PC-3 (cell line): ENCODE results near the gene CA5B.

ENCODE experiments used
- CTCF ChIP-seq: fragments of 300-600 bp; sonication (generic); conservative IDR thresholded peaks from 2 replicates; pipeline ENCODE4 v1.5.1; 2017; ENCODE audit warnings: antibody characterized with exemption, low read depth, mild to moderate bottlenecking, low read length
- EZH2 ChIP-seq: fragments of 300-600 bp; sonication (generic); IDR thresholded peaks from one replicate; pipeline ENCODE4 v1.6.1; 2017; ENCODE audit warnings: antibody characterized with exemption, mild to moderate bottlenecking, low read length; ENCODE audit not compliant: unreplicated experiment

DNA sequence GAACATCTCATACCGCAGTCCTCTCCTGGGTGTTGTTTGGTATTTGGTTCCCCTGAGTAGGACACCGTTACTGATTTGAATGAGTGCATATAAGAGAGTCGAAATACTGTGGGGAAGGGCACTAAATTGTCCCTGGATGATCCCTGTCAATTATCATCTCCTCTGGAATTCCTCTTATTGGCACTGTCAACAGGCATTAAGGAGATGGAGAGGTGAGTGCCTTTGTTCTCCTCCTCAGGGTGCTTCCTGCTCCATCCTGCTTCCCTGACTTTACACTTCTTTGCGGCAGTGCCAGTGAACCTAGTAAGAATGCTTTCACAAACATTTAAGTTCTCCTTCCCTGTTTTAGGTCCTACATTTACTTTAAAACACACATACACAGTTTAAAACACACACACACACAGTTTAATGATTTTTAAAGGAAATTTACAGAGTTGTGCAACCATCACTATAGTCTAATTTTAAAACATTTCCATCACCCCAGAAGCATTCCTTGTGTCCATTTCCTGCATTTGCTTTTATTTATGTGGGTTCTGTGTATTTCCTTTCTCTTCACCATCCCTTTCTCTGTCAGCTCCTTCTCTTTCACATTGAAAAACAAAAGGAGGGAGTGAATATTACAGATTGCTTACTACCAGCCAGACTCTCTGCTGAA lies 31.4 kb downstream of the CA5B start:
- TF ChIP-seq CTCF (no peak), EZH2 (no peak)
